ENCODE data around the gene STK38.

STK38 gene

DNA sequence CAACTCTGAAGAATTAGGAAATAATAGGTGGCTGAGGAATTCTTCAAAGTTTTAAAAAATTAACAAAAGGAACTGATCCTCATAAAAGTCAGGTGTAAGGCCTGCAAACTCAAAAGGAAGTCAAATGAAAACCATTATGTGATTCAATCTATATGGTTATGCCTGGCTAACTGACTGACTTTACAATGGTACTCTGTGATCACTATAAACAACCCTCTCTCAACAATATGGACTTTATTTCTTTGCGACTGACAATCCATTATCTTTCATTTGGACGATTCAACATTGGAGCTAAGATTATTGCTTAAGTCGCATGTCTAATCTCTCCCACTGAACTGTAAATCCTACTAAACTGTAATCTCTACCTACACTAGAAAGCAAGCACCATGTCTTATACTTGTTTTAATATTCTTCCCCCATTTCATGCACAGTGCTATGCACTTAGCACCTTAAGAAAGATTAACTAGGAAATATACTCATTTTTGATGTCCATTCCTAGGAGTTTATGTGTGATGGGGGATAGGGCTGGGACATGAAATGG, 1.4 kb downstream of the STK38 start:
- no peak for TF ChIP-seq SIN3A (IDR thresholded peaks at IDR 0.05; ENCODE audit: borderline replicate concordance, insufficient read depth, low read length)
- TF ChIP-seq FOXP2 (optimal IDR thresholded peaks at IDR 0.05; ENCODE audit: borderline replicate concordance, extremely low read depth, extremely low read length, insufficient read depth) = no peak
- TF ChIP-seq, protein P1, sequence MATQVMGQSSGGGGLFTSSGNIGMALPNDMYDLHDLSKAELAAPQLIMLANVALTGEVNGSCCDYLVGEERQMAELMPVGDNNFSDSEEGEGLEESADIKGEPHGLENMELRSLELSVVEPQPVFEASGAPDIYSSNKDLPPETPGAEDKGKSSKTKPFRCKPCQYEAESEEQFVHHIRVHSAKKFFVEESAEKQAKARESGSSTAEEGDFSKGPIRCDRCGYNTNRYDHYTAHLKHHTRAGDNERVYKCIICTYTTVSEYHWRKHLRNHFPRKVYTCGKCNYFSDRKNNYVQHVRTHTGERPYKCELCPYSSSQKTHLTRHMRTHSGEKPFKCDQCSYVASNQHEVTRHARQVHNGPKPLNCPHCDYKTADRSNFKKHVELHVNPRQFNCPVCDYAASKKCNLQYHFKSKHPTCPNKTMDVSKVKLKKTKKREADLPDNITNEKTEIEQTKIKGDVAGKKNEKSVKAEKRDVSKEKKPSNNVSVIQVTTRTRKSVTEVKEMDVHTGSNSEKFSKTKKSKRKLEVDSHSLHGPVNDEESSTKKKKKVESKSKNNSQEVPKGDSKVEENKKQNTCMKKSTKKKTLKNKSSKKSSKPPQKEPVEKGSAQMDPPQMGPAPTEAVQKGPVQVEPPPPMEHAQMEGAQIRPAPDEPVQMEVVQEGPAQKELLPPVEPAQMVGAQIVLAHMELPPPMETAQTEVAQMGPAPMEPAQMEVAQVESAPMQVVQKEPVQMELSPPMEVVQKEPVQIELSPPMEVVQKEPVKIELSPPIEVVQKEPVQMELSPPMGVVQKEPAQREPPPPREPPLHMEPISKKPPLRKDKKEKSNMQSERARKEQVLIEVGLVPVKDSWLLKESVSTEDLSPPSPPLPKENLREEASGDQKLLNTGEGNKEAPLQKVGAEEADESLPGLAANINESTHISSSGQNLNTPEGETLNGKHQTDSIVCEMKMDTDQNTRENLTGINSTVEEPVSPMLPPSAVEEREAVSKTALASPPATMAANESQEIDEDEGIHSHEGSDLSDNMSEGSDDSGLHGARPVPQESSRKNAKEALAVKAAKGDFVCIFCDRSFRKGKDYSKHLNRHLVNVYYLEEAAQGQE (IDR thresholded peaks at IDR 0.05; ENCODE audit: insufficient read depth in 1 of 2, low read depth in 2 of 2, low read length in 2 of 2) = no peak
- TF ChIP-seq POLR2AphosphoS5 (IDR thresholded peaks at IDR 0.05; ENCODE audit: low read depth, low read length) = no peak
- no peak for TF ChIP-seq TAF1 (IDR thresholded peaks at IDR 0.05; ENCODE audit: borderline replicate concordance, insufficient read depth, low read length)

DNA sequence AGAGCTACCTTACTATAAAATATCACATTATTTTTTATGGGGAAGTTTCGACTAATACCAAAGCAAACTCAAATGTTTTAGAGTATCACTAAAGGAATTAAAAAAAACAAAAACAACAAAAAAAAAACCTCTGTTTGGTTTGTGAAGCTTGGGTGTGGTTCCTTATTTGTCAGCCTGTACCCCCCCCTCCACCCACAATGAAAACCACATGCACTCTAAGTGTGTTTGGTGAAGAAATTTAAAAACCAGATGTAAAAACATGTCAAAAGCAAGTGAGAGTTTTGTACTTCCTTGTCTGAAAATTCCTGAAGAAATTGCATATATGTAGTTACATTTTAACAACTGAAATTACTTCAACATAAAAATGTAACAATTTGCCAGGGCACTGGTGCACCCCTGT, 3.1 kb downstream of the STK38 start:
- TF ChIP-seq, protein P1 (IDR thresholded peaks at IDR 0.05; ENCODE audit: insufficient read depth in 1 of 2, low read depth in 2 of 2, low read length in 2 of 2) = no peak
- TF ChIP-seq SIN3A (IDR thresholded peaks at IDR 0.05; ENCODE audit: borderline replicate concordance, insufficient read depth, low read length) (no peak), POLR2AphosphoS5 (IDR thresholded peaks at IDR 0.05; ENCODE audit: low read depth, low read length) (no peak)

DNA sequence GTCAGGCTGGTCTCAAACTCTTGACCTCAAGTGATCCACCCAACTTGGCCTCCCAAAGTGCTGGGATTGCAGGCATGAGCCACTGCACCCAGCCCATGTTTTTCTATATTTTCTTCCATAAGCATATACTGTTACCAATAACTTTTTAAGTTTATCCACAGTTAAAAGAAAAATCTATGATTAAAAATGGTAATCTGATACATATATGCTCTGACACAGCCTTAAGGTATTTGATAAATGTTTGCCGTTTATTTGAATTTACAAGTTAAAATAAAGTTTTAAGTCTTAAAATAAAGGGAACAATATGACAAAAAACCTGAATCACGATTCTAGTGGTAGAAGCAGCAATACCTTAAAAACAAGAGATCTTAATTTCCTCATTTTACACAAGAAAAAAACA, 5.2 kb downstream of the STK38 start:
- TF ChIP-seq, protein P1 (IDR thresholded peaks at IDR 0.05; ENCODE audit: insufficient read depth in 1 of 2, low read depth in 2 of 2, low read length in 2 of 2) = no peak
- no peak for TF ChIP-seq FOXP2 (optimal IDR thresholded peaks at IDR 0.05; ENCODE audit: borderline replicate concordance, extremely low read depth, extremely low read length, insufficient read depth)
- TF ChIP-seq POLR2AphosphoS5 (IDR thresholded peaks at IDR 0.05; ENCODE audit: low read depth, low read length) = no peak
- no peak for TF ChIP-seq SIN3A (IDR thresholded peaks at IDR 0.05; ENCODE audit: borderline replicate concordance, insufficient read depth, low read length)
- no peak for TF ChIP-seq TAF1 (IDR thresholded peaks at IDR 0.05; ENCODE audit: borderline replicate concordance, insufficient read depth, low read length)

DNA sequence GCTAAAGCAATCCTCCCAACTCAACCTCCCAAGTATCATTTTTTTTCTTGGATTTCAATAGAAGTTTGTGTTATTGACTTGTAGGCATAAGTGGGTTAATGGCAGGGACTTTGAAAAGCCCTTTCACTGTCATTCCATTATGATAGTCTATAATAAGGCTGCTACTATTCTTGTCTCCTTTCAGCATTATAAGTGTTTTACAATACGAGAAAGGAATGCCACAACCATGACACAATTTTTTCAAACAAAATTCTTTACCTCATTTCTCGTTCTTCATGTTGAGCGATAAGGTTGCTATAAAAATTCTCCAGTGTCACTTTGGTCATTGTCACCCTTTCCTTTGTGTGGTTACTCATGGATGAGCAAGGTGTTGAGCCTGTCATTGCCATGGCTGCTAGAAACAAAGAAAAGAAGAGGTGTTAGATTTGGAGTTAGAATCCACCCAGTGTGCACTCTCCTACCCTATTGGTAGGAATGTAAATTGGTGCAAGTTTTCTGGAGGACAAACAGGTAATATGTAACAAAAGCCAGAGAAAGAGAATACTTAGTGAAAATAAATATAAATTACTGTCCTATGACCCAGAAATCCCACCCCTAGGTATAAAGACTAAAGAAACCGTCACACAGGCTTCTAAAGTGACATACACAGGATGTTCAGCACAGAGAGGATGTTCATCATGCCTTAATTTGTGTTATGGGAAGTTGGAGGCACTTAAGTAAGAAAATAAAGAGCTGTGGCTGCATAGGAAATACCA, 7.3 kb downstream of the STK38 start:
- TF ChIP-seq FOXP2 (optimal IDR thresholded peaks at IDR 0.05; ENCODE audit: borderline replicate concordance, extremely low read depth, extremely low read length, insufficient read depth) (no peak), POLR2AphosphoS5 (IDR thresholded peaks at IDR 0.05; ENCODE audit: low read depth, low read length) (no peak), SIN3A (IDR thresholded peaks at IDR 0.05; ENCODE audit: borderline replicate concordance, insufficient read depth, low read length) (no peak), TAF1 (IDR thresholded peaks at IDR 0.05; ENCODE audit: borderline replicate concordance, insufficient read depth, low read length) (no peak)
- TF ChIP-seq, protein P1 (IDR thresholded peaks at IDR 0.05; ENCODE audit: insufficient read depth in 1 of 2, low read depth in 2 of 2, low read length in 2 of 2) = no peak
